ENCODE results near the gene ARHGEF37.
"Not testable (repeated sequence)": the region's sequence is repeated elsewhere in the genome, so short reads cannot be mapped to it uniquely, and the experiment has no call there.

The ARHGEF37 gene

GRCh38 chr5:149631506-149631905 is 50.2 kb downstream of the ARHGEF37 start:
- no peak for DNase-seq

GRCh38 chr5:149632311-149633251 is 51.3 kb downstream of the ARHGEF37 start:
- DNase-seq: no peak

- no peak for DNase-seq
These were observed 52.4 kb downstream of the ARHGEF37 start for GRCh38 chr5:149633476-149634350.

DNA sequence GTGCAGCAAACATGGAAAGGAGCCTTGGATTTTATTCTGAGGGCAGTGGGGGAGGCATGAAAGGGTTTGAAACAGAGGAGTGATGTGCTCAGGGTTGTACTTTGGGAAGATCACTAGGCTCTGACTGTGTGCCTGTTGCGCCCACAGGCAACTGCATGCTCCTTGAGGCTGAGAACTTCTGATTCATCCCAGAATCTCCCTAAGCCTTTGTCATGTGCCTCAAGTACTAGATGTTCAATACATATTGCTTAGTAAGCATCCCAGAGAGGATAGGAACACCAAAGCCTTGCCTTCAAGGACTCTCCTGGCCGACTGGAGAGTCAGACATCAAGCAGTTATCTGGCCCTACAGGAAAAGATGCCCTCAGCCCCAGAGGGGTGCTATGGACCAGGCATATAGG is 54.1 kb downstream of the ARHGEF37 start:
- no peak for DNase-seq

GRCh38 chr5:149636191-149636860 is 55.0 kb downstream of the ARHGEF37 start:
- DNase-seq: no peak

- peak in 1 of 2 donors; percentile 60 for DNase-seq
These were observed 55.6 kb downstream of the ARHGEF37 start for GRCh38 chr5:149636861-149637246.

DNA sequence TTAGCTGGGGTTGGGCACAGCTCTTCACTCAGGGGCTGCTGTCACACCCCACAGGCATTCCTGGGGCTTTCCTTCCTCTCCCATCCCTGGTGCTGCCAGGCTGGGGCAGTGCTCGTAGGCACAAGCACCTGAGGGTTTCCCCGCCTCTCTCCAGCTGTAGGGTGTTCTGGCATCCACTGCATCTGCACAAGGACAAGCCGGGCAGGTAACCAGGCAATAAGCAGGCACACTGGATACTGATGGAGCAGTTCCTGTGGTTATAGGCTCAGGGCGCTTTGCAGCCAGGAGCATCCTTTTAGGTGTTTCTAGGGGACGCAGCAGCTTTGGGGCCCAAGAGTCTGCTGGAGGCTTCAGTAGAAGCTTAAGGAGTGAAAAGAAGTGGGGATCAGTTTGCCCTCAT is 56.8 kb downstream of the ARHGEF37 start:
- DNase-seq: no peak

DNA sequence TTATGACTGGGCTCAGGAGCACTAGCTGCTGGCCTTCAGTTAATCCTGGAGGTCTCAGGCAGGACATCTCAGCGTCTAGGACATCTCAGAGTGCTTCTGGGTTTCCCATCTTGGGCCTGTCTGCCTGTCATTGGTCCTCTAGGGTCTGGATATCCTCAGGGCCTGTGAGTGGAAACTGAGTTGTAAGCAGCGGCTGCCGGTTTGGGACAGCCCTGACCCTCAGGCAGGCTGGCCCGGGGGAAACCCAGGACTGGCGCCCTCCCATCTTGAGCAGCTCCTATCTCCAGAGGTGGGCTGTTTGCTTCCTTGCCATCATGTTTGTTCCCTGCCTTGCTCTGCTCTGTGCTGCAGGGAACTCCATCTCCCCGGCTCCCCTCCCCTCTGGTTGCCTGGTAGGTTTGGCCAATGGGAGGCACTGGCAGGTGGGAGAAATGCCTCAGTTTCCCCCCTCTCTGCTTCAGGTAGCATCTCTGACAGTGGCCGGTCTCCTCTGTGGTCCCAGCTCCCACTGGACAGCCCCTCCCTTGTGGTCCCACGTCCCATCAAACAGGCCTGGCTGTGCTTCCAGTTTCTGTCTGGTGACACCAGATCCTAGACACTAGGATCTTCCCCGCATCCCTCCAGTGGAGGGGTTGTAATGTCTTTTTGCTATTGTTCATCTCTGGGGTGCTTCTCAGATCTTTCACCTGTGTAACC is 57.4 kb downstream of the ARHGEF37 start:
- DNase-seq: no peak

GRCh38 chr5:149639737-149640136 is 58.4 kb downstream of the ARHGEF37 start:
- DNase-seq: no peak

DNA sequence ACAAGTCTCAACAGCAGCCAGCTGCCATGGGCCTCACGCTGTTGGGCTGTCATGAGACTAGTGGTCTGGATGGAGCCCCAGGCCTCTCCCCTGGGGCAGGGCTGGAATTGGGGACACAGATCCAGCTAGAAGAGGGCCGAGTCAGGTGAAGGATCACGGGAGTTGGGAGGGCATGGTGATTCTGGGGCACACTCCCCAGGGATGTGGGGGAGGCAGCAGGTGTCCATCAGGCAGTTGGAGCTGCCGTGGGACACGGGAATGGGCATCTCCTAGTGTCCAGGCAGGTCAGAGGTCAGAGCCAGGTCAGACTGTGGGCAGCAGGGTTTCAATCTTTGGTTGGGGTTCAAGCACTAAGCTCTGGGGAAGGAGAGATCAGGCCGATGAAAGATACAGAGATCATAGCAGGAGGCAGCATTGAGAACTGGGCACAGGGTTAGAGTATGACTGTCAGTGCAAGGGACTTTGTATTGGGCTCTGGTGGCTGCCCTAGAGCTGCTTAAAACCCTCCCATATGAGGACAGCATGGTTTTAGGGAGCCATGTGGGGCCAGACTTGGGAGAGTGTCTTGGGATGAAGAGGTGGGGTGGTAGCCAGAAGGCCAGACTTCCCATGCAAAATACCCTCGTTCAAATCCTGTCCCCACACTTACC is 59.2 kb downstream of the ARHGEF37 start:
- DNase-seq: no peak

- DNase-seq: no peak
These were observed 59.8 kb downstream of the ARHGEF37 start for GRCh38 chr5:149641000-149641576.

GRCh38 chr5:149641600-149641999 is 60.3 kb downstream of the ARHGEF37 start:
- no peak for DNase-seq

GRCh38 chr5:149643781-149644180 is 62.5 kb downstream of the ARHGEF37 start:
- no peak for DNase-seq

GRCh38 chr5:149644629-149645028 is 63.3 kb downstream of the ARHGEF37 start:
- no peak for DNase-seq

- DNase-seq: no peak
These were observed 63.9 kb downstream of the ARHGEF37 start for GRCh38 chr5:149645236-149645635.

- DNase-seq: no peak
These were observed 64.4 kb downstream of the ARHGEF37 start for GRCh38 chr5:149645725-149646124.

DNA sequence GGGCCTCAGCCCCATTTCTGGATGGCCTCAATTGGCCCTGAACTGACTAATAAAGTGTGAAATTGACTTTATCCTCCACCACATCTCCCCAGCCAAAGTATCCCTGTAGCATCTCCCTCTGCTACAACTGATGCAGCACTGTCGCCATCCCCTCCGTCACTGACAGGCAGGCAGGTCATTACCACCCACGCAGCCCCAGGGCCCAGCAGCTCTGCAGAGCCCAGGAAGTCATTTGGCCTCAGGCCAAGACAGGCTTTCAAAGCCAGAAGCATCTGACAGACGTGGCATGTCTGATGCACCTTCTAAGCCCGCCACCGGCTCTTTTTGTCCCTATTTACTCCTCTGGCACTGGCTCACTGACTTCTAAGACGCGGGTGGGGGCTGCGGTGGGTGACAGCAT is 65.3 kb downstream of the ARHGEF37 start:
- DNase-seq: peak; percentile 20 to 33

DNA sequence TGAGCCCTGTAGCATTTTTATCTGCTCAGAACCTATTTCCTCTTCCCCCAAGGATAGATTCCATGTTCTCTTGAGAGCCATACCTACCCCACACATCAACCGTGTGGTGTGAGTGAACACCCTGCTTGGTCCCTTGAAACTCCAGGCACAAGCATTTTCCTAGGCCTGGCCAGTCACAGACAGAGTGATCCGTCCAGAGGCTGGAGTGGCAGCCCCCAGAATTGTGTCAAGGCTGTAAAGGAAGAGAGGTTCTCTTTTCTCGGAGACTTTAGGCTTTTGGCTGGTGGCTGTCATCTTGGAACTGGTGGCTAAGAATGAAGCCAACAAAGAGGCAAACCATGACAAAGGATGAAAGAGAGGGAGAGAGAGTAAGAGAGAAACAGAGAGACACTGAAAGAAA is 66.0 kb downstream of the ARHGEF37 start:
- no peak for DNase-seq

DNA sequence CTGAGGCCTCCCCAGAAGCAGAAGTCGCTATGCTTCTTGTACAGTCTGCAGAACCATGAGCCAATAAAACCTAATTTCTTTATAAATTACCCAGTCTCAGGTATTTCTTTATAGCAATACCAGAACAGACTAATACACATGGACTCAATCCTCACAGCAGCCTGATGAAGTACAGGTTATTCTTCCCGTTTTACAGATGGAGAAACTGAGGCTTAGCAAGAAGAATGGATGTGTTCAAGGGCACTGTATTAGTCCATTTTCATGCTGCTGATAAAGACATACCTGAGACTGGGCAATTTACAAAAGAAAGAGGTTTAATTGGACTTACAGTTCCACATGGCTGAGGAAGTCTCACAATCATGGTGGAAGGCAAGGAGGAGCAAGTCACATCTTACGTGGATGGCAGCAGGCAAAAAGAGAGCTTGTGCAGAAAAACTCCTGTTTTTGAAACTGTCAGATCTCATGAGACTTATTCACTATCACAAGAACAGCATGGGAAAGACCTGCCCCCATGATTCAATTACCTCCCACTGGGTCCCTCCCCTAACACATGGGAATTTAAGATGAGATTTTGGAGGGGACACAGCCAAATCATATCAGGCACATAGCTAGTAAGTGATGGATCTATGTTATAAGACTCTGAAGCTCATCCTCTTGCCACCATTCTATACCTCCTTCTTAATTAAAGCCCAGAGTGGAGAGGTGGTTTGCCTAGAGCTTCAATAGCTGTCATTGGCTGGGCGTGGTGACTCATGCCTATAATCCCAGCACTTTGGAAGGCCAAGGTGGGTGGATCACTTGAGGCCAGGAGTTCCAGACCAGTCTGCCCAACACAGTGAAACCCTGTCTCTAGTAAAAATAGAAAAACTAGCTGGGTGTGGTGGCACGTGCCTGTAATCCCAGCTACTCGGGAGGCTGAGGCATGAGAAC is 67.4 kb downstream of the ARHGEF37 start:
- DNase-seq: not testable (repeated sequence)

DNA sequence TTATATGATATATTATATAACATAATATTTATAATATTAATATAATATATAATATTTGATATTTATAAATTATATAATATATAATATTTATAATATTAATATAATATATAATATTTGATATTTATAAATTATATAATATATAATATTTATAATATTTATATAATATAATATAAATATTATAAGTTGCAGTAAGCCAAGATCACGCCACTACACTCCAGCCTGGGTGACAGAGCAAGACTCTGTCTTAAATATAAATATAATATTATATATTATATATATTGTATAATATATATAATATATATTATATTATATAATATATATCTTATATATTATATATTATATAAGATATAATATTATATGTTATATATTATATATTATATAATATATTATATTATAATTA is 68.4 kb downstream of the ARHGEF37 start:
- not testable (repeated sequence) for DNase-seq

All from CD4-positive, alpha-beta T cell treated with Interleukin-1 beta for 1 hour (primary cell).